Spinal cord (tissue), 10 donors: ENCODE measurements around the gene APP. TPM values are rescaled to one million over a fixed set of nuclear protein-coding genes. Genes with fewer than 3 reads are reported as not detected.

ENCODE experiments used
- DNase-seq, 6 donors: peaks; one replicate each; pipeline versions ENCODE4 v3.0.0 to v3.0.0-alpha.2; 2013 to 2015; ENCODE audit warnings: low spot score in 6 of 6, low read depth in 4 of 6
- H3K27ac ChIP-seq: one replicate; pipeline ENCODE4 v1.5.1; 2013; ENCODE audit warnings: low read depth, low read length, control low read depth
- H3K27me3 ChIP-seq: one replicate; pipeline ENCODE4 v1.6.1; 2013; ENCODE audit warnings: low read length; ENCODE audit not compliant: control insufficient read depth, insufficient read depth
- H3K36me3 ChIP-seq: one replicate; pipeline ENCODE4 v1.6.1; 2013; ENCODE audit warnings: low read length; ENCODE audit not compliant: control insufficient read depth, insufficient read depth
- H3K4me1 ChIP-seq: one replicate; pipeline ENCODE4 v1.6.1; 2013; ENCODE audit warnings: low read length; ENCODE audit not compliant: control insufficient read depth, insufficient read depth
- H3K4me3 ChIP-seq: one replicate; pipeline ENCODE4 v1.5.1; 2013; ENCODE audit warnings: low read depth, low read length, control low read depth
- H3K9me3 ChIP-seq: one replicate; pipeline ENCODE4 v1.6.1; 2013; ENCODE audit warnings: low read length; ENCODE audit not compliant: control insufficient read depth, insufficient read depth
- WGBS: methylation state at CpG from one replicate; pipeline ENCODE4 v1.1.5; 2013; ENCODE audit warnings: missing lambda C conversion rate; ENCODE audit not compliant: insufficient coverage; 5-methylcytosine and 5-hydroxymethylcytosine counted together
- polyA plus RNA-seq, 2 donors: library from polyadenylated mRNA; unstranded; fragments of 120-200 nt; gene quantifications; one replicate each; pipeline ENCODE4 v1.2.1, GENCODE V29; 2013; ENCODE audit not compliant: insufficient read length in 2 of 2
- total RNA-seq, 2 donors: library from RNA; depleted of rRNA in 1 of 2; stranded (reverse); fragments of 120-200 nt in 1 of 2; fragments of >200 nt in 1 of 2; gene quantifications; one replicate each; pipeline versions ENCODE4 v1.2.3 to v1.2.4, GENCODE V29; 2013 to 2014
- donor health status: healthy.

Gene APP
- total and polyA plus RNA-seq, 4 donors: 606 to 947 (median 855) TPM

GRCh38 chr21:25862112-25862511 is 308.5 kb downstream of the APP start:
- WGBS: 58% methylated on average over 2 of the region's 3 CpGs
- Histone ChIP-seq H3K4me1 (no peaks in the 10 kb centered on the region), H3K36me3 (no peaks in the 10 kb centered on the region), H3K27me3 (no peaks in the 10 kb centered on the region), H3K4me3 (no peak overlapping the region), H3K9me3 (no peaks in the 10 kb centered on the region), H3K27ac (no peak overlapping the region)
- no peak for DNase-seq

DNA sequence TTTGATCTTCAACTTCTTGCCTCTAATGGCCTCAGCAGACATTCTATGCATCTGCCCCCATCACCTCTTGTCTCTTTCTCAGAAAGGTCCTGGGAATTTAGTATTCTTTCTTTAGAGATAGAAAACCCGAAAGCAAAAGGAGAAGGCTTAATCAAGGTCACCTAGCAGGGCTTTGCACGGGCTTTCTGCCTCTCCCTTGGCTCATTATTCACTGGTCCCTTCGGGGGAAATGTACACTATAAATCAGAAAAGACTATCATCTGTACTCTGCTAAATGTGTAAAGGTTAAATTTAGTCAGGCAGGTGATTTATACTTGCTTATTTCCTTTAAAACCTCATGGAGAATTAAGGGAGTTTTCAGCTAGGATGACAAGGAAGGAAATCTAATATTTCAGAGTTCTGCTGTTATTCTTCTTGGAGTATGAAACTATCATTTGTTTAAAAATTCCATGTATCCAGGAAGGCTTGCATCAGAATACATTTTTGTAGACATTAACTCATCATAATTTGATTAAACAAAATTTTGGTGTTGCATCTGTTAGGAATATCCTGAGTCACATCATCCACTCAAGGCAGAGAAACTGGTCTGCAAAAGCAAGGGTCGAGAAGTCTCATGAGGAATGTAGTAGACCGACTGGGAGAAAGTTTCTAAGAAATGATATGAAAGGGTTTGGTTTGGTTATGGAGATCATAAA is 311.2 kb downstream of the APP start:
- 90% methylated on average over 2 of the region's 5 CpGs for WGBS
- Histone ChIP-seq H3K4me1 (no peaks in the 10 kb centered on the region), H3K27me3 (no peaks in the 10 kb centered on the region), H3K4me3 (no peak overlapping the region), H3K27ac (peak overlapping the region; percentile 6), H3K9me3 (no peaks in the 10 kb centered on the region), H3K36me3 (no peaks in the 10 kb centered on the region)
- DNase-seq: peak in 1 of 6 donors; percentile 46

DNA sequence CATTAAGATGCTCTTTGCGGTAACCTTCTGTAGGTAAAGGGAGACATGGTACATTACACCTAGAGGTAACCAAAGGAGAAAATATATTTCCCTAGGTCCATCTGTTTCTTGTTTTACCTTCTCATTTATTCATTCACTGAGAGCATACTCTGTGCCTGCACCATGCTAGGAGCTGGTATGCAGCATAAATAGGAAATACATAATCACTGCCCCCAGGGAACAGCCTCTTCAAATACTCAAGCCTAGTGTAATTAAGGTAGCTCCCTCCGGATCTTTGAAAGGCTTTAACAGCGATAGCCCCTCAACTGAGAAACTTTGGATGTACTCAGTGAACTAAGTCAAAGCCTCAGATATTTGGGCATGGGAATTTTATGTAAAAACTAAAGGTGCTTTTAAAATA is 312.2 kb downstream of the APP start:
- H3K36me3 ChIP-seq: no peaks in the 10 kb centered on the region
- 80% methylated on average over 1 of the region's 3 CpGs for WGBS
- no peaks in the 10 kb centered on the region for H3K4me1 ChIP-seq
- H3K27me3 ChIP-seq: no peaks in the 10 kb centered on the region
- no peak overlapping the region for H3K4me3 ChIP-seq
- peak overlapping the region; percentile 49 for H3K27ac ChIP-seq
- no peaks in the 10 kb centered on the region for H3K9me3 ChIP-seq
- no peak for DNase-seq

DNA sequence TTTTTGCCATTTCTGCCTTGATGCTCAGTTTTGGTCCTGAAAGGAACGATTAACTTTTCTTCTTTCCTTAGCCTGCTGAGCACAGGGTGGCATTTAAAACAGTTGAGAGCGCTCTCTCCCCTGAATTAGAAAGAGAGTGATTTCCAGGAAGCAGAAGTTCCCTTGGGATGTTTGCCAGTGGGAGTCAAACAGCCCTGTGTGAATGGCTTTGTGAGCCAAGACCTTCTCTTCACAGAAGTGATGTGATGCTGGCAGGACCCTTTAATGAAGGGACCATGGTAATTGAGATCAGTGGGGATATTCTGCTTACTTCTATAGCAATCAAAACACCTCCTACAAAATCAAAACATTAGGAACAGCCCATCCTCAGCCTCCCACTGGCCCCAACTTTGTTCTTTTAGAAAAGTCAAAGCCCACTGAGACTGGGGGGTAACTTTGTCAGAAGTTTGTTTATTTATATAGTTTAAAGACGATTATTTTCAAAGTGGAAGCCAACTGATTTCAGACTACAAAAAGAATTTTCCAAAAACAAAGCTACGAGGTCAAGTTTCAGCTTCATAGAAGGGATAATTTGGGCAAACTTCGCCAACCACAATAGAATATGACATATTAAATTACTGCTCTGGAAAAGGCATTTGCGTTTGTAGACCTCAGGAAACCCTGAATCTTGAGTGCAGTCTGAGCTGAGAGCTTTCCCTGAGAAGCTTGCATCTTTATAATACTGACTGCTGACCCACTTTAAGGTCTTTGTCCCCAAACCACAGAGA is 313.1 kb downstream of the APP start:
- Histone ChIP-seq H3K36me3 (no peaks in the 10 kb centered on the region), H3K4me3 (no peak overlapping the region), H3K27me3 (no peaks in the 10 kb centered on the region), H3K27ac (peak overlapping the region; percentile 49), H3K4me1 (no peaks in the 10 kb centered on the region), H3K9me3 (no peaks in the 10 kb centered on the region)
- 20% methylated on average over 1 of the region's 6 CpGs for WGBS
- peak; percentile 67 to 94 (median 73) for DNase-seq

DNA sequence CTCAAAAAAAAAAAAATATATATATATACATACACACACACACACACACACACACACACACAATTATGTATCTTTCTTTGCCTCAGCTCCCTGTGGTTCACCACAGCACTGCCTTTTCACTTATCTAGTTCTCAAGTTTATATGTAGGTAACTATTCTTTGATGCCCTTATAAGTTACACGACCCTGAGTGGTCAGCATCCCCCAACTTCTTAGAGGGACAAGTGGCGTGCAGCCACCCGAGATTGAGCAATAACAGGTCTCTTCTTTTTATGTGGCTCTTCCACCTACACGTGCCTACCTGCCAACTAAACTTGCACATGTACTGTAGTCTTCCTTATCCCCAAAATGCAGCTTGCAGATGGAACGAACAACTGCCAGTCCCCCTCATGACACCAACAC is 315.0 kb downstream of the APP start:
- 91% methylated on average over 5 of the region's 5 CpGs for WGBS
- DNase-seq: no peak
- no peak overlapping the region for H3K27ac ChIP-seq
- H3K4me1 ChIP-seq: no peaks in the 10 kb centered on the region
- H3K36me3 ChIP-seq: no peaks in the 10 kb centered on the region
- H3K27me3 ChIP-seq: no peaks in the 10 kb centered on the region
- H3K9me3 ChIP-seq: no peaks in the 10 kb centered on the region
- no peak overlapping the region for H3K4me3 ChIP-seq

DNA sequence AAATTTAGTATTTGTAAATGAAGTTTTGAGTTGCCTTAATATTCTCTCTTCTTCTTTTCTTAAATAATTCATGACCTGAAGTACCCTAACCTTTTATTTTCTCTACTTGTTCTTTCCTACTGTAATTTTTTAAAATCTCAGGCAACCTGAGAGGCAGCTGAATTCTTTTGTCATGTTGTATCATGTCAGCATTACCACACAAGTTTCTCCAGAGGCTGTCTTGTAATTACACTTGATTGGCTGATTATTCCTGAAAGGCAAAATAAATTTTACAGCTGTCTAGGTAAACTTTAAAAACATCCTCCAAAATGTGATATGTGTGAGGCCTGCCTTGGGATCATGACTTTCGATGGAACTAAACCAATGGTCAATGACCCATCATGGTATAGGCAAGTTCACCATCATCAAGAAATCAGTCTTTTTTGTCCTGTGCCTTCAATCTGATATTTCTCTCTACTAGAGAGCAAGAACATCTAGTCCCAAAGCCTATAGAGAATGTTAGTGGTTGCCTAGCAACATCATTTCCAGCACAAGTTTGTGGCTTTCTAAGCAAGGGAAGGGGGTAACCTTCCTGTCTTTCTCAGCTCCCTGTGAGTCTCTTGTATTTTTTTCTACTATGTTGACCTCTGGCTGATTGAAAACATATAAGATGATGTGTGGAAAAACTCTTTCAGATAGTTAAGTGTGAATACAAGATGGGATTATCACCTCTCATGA is 320.3 kb downstream of the APP start:
- H3K36me3 ChIP-seq: no peaks in the 10 kb centered on the region
- DNase-seq: peak in 3 of 6 donors; percentile 38 to 87 (median 59)
- H3K4me1 ChIP-seq: no peaks in the 10 kb centered on the region
- WGBS: no CpG with 5 or more reads among the region's 1 CpG
- H3K9me3 ChIP-seq: peaks cover 5% of the 10 kb centered on the region
- H3K4me3 ChIP-seq: no peak overlapping the region
- H3K27me3 ChIP-seq: no peaks in the 10 kb centered on the region
- no peak overlapping the region for H3K27ac ChIP-seq

DNA sequence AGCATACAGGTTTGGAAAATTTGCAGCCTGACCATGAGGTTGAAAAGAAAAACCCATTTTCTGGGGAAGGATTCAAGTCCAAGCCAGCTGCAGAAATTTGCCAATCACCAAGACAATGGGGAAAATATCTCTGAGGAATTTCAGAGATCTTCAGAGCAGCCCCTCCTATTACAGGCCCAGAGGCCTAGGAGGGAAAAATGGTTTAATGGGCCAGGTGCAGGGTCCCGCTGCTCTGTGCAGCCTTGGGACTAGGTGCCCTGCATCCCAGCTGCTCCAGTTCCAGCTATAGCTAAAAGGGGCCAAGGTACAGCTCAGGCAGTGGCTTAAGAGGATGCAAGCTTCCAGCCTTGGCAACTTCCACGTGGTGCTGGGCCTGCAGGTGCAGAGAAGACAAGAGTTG is 322.3 kb downstream of the APP start:
- Histone ChIP-seq H3K36me3 (no peaks in the 10 kb centered on the region), H3K4me3 (no peak overlapping the region), H3K27ac (no peak overlapping the region), H3K4me1 (no peaks in the 10 kb centered on the region), H3K9me3 (peaks cover 5% of the 10 kb centered on the region), H3K27me3 (no peaks in the 10 kb centered on the region)
- DNase-seq: no peak
- 86% methylated on average over 2 of the region's 2 CpGs for WGBS

DNA sequence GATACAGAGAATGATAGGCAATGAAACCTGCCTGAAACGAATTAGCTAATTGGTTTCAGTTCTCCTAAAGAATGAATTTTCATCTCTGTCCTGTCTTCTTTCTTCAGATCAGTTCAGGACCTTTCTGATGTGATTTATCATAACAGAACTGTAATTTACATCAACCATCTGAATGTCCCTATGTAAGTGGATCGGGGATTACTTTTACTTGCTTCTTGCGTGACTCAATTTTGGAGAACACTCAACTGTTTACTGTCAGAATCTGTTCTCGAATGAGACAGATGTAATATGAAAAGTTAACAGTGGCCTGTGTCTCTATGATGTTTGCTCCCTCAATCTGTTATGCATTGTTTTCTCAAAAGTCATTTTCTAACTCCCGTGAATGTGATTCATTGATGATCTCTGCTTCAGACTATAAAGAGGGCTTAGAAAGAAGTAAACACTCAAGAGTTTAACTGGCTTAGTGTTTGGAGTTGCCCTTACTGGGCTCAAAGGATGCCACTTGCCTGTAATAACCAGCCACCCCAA is 324.8 kb downstream of the APP start:
- no CpG with 5 or more reads among the region's 5 CpGs for WGBS
- H3K4me3 ChIP-seq: no peak overlapping the region

GRCh38 chr21:25842925-25843324 is 327.6 kb downstream of the APP start:
- 100% methylated on average over 1 of the region's 3 CpGs for WGBS
- Histone ChIP-seq H3K4me3 (no peak overlapping the region), H3K27me3 (no peaks in the 10 kb centered on the region), H3K4me1 (no peaks in the 10 kb centered on the region), H3K36me3 (no peaks in the 10 kb centered on the region), H3K9me3 (no peaks in the 10 kb centered on the region), H3K27ac (no peak overlapping the region)
- DNase-seq: no peak

More for the DNA sequence above, 324.8 kb downstream of the APP start:
- Histone ChIP-seq H3K4me1 (no peaks in the 10 kb centered on the region), H3K9me3 (peaks cover 5% of the 10 kb centered on the region), H3K36me3 (no peaks in the 10 kb centered on the region), H3K27me3 (no peaks in the 10 kb centered on the region), H3K27ac (no peak overlapping the region)
- no peak for DNase-seq
